ENCODE results near the gene SERHL2.
"Not testable (repeated sequence)": the region's sequence is repeated elsewhere in the genome, so short reads cannot be mapped to it uniquely, and the experiment has no call there.

Gene SERHL2

GRCh38 chr22:42608823-42609361, 55.1 kb downstream of the SERHL2 start:
- H3K4me1 Mint-ChIP-seq (ENCODE audit: low read depth in 2 of 2), result peaks cover 50 to 57% of the 10 kb centered on the region in 2 donors
- H3K27ac Mint-ChIP-seq, result no peak overlapping the region
- H3K27me3 Mint-ChIP-seq, result no peaks in the 10 kb centered on the region

GRCh38 chr22:42610186-42610585, 56.4 kb downstream of the SERHL2 start:
- no peak for DNase-seq
- H3K27me3 Mint-ChIP-seq, result no peaks in the 10 kb centered on the region
- H3K36me3 Mint-ChIP-seq (ENCODE audit: insufficient read depth), result peaks cover 72% of the 10 kb centered on the region
- H3K4me1 Mint-ChIP-seq (ENCODE audit: low read depth in 2 of 2), result peaks cover 53 to 57% of the 10 kb centered on the region in 2 donors
- H3K9me3 Mint-ChIP-seq, result no peaks in the 10 kb centered on the region
- no peak for ATAC-seq (replicated peaks)
- H3K27ac Mint-ChIP-seq, result no peak overlapping the region
- peak overlapping the region in 1 of 2 donors; percentile 33 for H3K4me3 Mint-ChIP-seq

More at GRCh38 chr22:42608823-42609361, 55.1 kb downstream of the SERHL2 start:
- DNase-seq, result no peak
- Mint-ChIP-seq H3K4me3 (peak overlapping the region in 1 of 2 donors; percentile 17), H3K36me3 (ENCODE audit: insufficient read depth) (peaks cover 69% of the 10 kb centered on the region), H3K9me3 (no peaks in the 10 kb centered on the region)
- ATAC-seq (replicated peaks), result no peak

GRCh38 chr22:42611051-42611450, 57.3 kb downstream of the SERHL2 start:
- Mint-ChIP-seq H3K9me3 (no peaks in the 10 kb centered on the region), H3K27me3 (no peaks in the 10 kb centered on the region), H3K4me1 (ENCODE audit: low read depth in 2 of 2) (peaks cover 53 to 55% of the 10 kb centered on the region in 2 donors), H3K27ac (peak overlapping the region in 1 of 2 donors; percentile 17), H3K36me3 (ENCODE audit: insufficient read depth) (peaks cover 74% of the 10 kb centered on the region), H3K4me3 (no peak overlapping the region)
- no peak for DNase-seq
- no peak for ATAC-seq (replicated peaks)

- ATAC-seq (replicated peaks) (no peak), DNase-seq (no peak)
- Mint-ChIP-seq H3K36me3 (ENCODE audit: insufficient read depth) (peaks cover 73% of the 10 kb centered on the region), H3K9me3 (no peaks in the 10 kb centered on the region), H3K4me3 (peak overlapping the region; percentile 97 to 98), H3K27ac (peak overlapping the region; percentile 100), H3K4me1 (ENCODE audit: low read depth in 2 of 2) (peaks cover 51 to 55% of the 10 kb centered on the region in 2 donors), H3K27me3 (no peaks in the 10 kb centered on the region)
These were observed 58.6 kb downstream of the SERHL2 start for GRCh38 chr22:42612336-42612735.

- peaks cover 49 to 54% of the 10 kb centered on the region in 2 donors for H3K4me1 Mint-ChIP-seq (ENCODE audit: low read depth in 2 of 2)
- ATAC-seq (replicated peaks), result peak; percentile 1
- DNase-seq, result peak in 1 of 3 experiments; percentile 15
- H3K9me3 Mint-ChIP-seq, result no peaks in the 10 kb centered on the region
- H3K4me3 Mint-ChIP-seq, result peak overlapping the region; percentile 97 to 98
- peaks cover 65% of the 10 kb centered on the region for H3K36me3 Mint-ChIP-seq (ENCODE audit: insufficient read depth)
- no peaks in the 10 kb centered on the region for H3K27me3 Mint-ChIP-seq
- H3K27ac Mint-ChIP-seq, result peak overlapping the region; percentile 100
These were observed 60.1 kb downstream of the SERHL2 start for GRCh38 chr22:42613872-42614301.

GRCh38 chr22:42614312-42615091, 60.7 kb downstream of the SERHL2 start, which contains the start of gene POLDIP3:
Gene POLDIP3 (minus strand): TSS chr22:42614883. CDS start chr22:42614857, 26 bp downstream.
- ATAC-seq (replicated peaks), result peak; percentile 74
- H3K36me3 Mint-ChIP-seq (ENCODE audit: insufficient read depth), result peaks cover 63% of the 10 kb centered on the region

GRCh38 chr22:42615092-42615859, 61.5 kb downstream of the SERHL2 start:
- Mint-ChIP-seq H3K4me3 (peak overlapping the region; percentile 97 to 98), H3K36me3 (ENCODE audit: insufficient read depth) (peaks cover 62% of the 10 kb centered on the region), H3K4me1 (ENCODE audit: low read depth in 2 of 2) (peaks cover 42 to 47% of the 10 kb centered on the region in 2 donors), H3K27ac (peak overlapping the region; percentile 100), H3K27me3 (no peaks in the 10 kb centered on the region), H3K9me3 (no peaks in the 10 kb centered on the region)
- ATAC-seq (replicated peaks) (peak; percentile 67), DNase-seq (peak; percentile 80 to 85 (median 82))

More at GRCh38 chr22:42614312-42615091, 60.7 kb downstream of the SERHL2 start, which contains the start of gene POLDIP3:
- peak within 1 kb of the TSS; percentile 100 for H3K27ac Mint-ChIP-seq
- H3K4me1 Mint-ChIP-seq (ENCODE audit: low read depth in 2 of 2), result peaks cover 46 to 51% of the 10 kb centered on the region in 2 donors
- H3K27me3 Mint-ChIP-seq, result no peaks in the 10 kb centered on the region
- peak within 1 kb of the TSS; percentile 97 to 98 for H3K4me3 Mint-ChIP-seq
- peak; percentile 98 for DNase-seq
- H3K9me3 Mint-ChIP-seq, result no peaks in the 10 kb centered on the region

- not testable (repeated sequence) for H3K27me3 Mint-ChIP-seq, H3K9me3 Mint-ChIP-seq, DNase-seq
- Mint-ChIP-seq H3K27ac (peak overlapping the region; percentile 100), H3K4me3 (peak overlapping the region; percentile 97 to 98), H3K36me3 (ENCODE audit: insufficient read depth) (peaks cover 56% of the 10 kb centered on the region), H3K4me1 (ENCODE audit: low read depth in 2 of 2) (peaks cover 37 to 42% of the 10 kb centered on the region in 2 donors)
- peak; percentile 7 for ATAC-seq (replicated peaks)
These were observed 62.1 kb downstream of the SERHL2 start for GRCh38 chr22:42615860-42616175.

- ATAC-seq (replicated peaks), result no peak
- Mint-ChIP-seq H3K27ac (peak overlapping the region; percentile 70 to 100), H3K27me3 (no peaks in the 10 kb centered on the region), H3K4me1 (ENCODE audit: low read depth in 2 of 2) (peaks cover 35 to 38% of the 10 kb centered on the region in 2 donors), H3K36me3 (ENCODE audit: insufficient read depth) (peaks cover 54% of the 10 kb centered on the region), H3K9me3 (no peaks in the 10 kb centered on the region), H3K4me3 (peak overlapping the region; percentile 5 to 31)
- no peak for DNase-seq
These were observed 63.6 kb downstream of the SERHL2 start for GRCh38 chr22:42617155-42617983.

GRCh38 chr22:42619261-42620063, 65.7 kb downstream of the SERHL2 start:
- H3K27ac Mint-ChIP-seq, result peak overlapping the region in 1 of 2 donors; percentile 62
- no peak for ATAC-seq (replicated peaks)
- peaks cover 42% of the 10 kb centered on the region for H3K36me3 Mint-ChIP-seq (ENCODE audit: insufficient read depth)
- no peaks in the 10 kb centered on the region for H3K27me3 Mint-ChIP-seq
- H3K9me3 Mint-ChIP-seq, result no peaks in the 10 kb centered on the region
- H3K4me1 Mint-ChIP-seq (ENCODE audit: low read depth in 2 of 2), result peaks cover 18 to 21% of the 10 kb centered on the region in 2 donors
- H3K4me3 Mint-ChIP-seq, result no peak overlapping the region
- no peak for DNase-seq

GRCh38 chr22:42620084-42620483, 66.3 kb downstream of the SERHL2 start:
- Mint-ChIP-seq H3K27ac (peak overlapping the region in 1 of 2 donors; percentile 29), H3K9me3 (no peaks in the 10 kb centered on the region), H3K27me3 (no peaks in the 10 kb centered on the region), H3K4me3 (no peak overlapping the region), H3K36me3 (ENCODE audit: insufficient read depth) (peaks cover 40% of the 10 kb centered on the region), H3K4me1 (ENCODE audit: low read depth in 2 of 2) (peaks cover 15 to 17% of the 10 kb centered on the region in 2 donors)
- ATAC-seq (replicated peaks), result no peak
- DNase-seq, result no peak

GRCh38 chr22:42621505-42622002, 67.8 kb downstream of the SERHL2 start:
- Mint-ChIP-seq H3K27me3 (no peaks in the 10 kb centered on the region), H3K4me3 (peak overlapping the region in 1 of 2 donors; percentile 14), H3K27ac (peak overlapping the region; percentile 60 to 78), H3K4me1 (ENCODE audit: low read depth in 2 of 2) (peaks cover 8 to 9% of the 10 kb centered on the region in 2 donors), H3K9me3 (no peaks in the 10 kb centered on the region), H3K36me3 (ENCODE audit: insufficient read depth) (peaks cover 39% of the 10 kb centered on the region)
- ATAC-seq (replicated peaks) (peak; percentile 80), DNase-seq (peak; percentile 48 to 54 (median 51))
